HepG2 (cell line): Measurements from ENCODE around the gene SLC15A3. TPM values are rescaled to one million over a fixed set of nuclear protein-coding genes. Genes with fewer than 3 reads are reported as not detected.

ENCODE experiments used
- ATAC-seq: fragments of 200-7000 bp; cut with Tn5 transposase; 3 replicates; pipeline ENCODE4 v1.9.1; 2020; ENCODE audit warnings: mild to moderate bottlenecking, moderate library complexity
- BruUV-seq: library from RNA; stranded (reverse); fragments of 400-500 nt; replicated peaks from 2 replicates; lab custom pipeline; 2021; lab: Mats Ljungman, UMichigan
- CTCF ChIA-PET: fragments of 300-600 bp; formaldehyde crosslinking; extraction: SDS; loops from one replicate; lab custom pipeline; 2021; ENCODE audit warnings: low total read pairs, inconsistent platforms, low intra/inter-chr PET ratio; lab: Yijun Ruan, JAX
- POLR2A ChIA-PET: fragments of 350-600 bp; sonication (Branson Sonifier 250); formaldehyde crosslinking; loops from one replicate; lab custom pipeline; 2020; ENCODE audit warnings: antibody characterized with exemption, inconsistent platforms; lab: Yijun Ruan, JAX
- DNase-seq: peaks from one replicate; pipeline ENCODE4 v3.0.0-alpha.2; 2015; ENCODE audit warnings: low spot score
- FAIRE-seq: peaks from 3 replicates; lab custom pipeline; 2011; peaks lifted over from hg19 to GRCh38; lab: Jason Lieb, UNC
- H2AFZ ChIP-seq: one replicate; pipeline ENCODE4 v1.6.1; 2011; ENCODE audit warnings: low read length, inconsistent platforms
- H3K27ac ChIP-seq: fragments of 300-600 bp; 3 replicates; pipeline ENCODE4 v1.8.0; 2011; ENCODE audit warnings: mixed run types, mild to moderate bottlenecking, mixed read lengths, low read length, inconsistent platforms; ENCODE audit not compliant: insufficient read depth; ENCODE audit errors: extremely low read length
- H3K27me3 ChIP-seq, 2 experiments: fragments of 200-600 bp in 1 of 2; 2 replicates in 1 of 2; 3 replicates in 1 of 2; pipeline versions ENCODE4 v1.6.0 to v1.8.0; 2011; ENCODE audit warnings: low read length in 2 of 2, mild to moderate bottlenecking in 2 of 2, moderate library complexity in 2 of 2, inconsistent platforms in 1 of 2; ENCODE audit not compliant: insufficient read depth in 2 of 2, control insufficient read depth in 1 of 2
- H3K36me3 ChIP-seq, 2 experiments: fragments of 200-600 bp in 1 of 2; replicated peaks in 1 of 2; 2 replicates in 1 of 2; 3 replicates in 1 of 2; pipeline versions ENCODE4 v1.5.1 to v1.8.0; 2011; ENCODE audit warnings: low read length in 2 of 2, inconsistent platforms in 1 of 2; ENCODE audit not compliant: insufficient read depth in 2 of 2, control insufficient read depth in 1 of 2
- H3K4me1 ChIP-seq: 2 replicates; pipeline ENCODE4 v1.5.1; 2012; ENCODE audit warnings: low read length, inconsistent platforms; ENCODE audit not compliant: insufficient read depth
- H3K4me2 ChIP-seq: 2 replicates; pipeline ENCODE4 v1.6.0; 2011; ENCODE audit warnings: low read depth, low read length, inconsistent platforms
- H3K4me3 ChIP-seq, 3 experiments: fragments of 200-600 bp in 1 of 3; sonication (generic), shearing (Covaris generic) in 1 of 3; replicated peaks in 1 of 3; 2 replicates each; pipeline ENCODE4 v1.5.1; 2011 to 2016; ENCODE audit warnings: low read length in 3 of 3, inconsistent platforms in 2 of 3, low read depth in 2 of 3, mild to moderate bottlenecking in 2 of 3, control low read depth in 1 of 3, mixed read lengths in 1 of 3; ENCODE audit not compliant: insufficient read depth in 1 of 3
- H3K79me2 ChIP-seq: one replicate; pipeline ENCODE4 v1.6.1; 2011; ENCODE audit warnings: low read length, inconsistent platforms; ENCODE audit not compliant: insufficient read depth
- H3K9ac ChIP-seq: 2 replicates; pipeline ENCODE4 v1.6.0; 2011; ENCODE audit warnings: mild to moderate bottlenecking, low read depth, low read length, inconsistent platforms; ENCODE audit not compliant: insufficient read depth
- H3K9me3 ChIP-seq: 2 replicates; pipeline ENCODE4 v1.5.1; 2012; ENCODE audit warnings: mild to moderate bottlenecking, low read length
- H4K20me1 ChIP-seq: 2 replicates; pipeline ENCODE4 v1.6.0; 2011; ENCODE audit warnings: inconsistent platforms, mild to moderate bottlenecking, low read length, moderate library complexity; ENCODE audit not compliant: insufficient read depth
- ELK4 ChIP-seq: sonication (generic); formaldehyde crosslinking; IDR thresholded peaks from 2 replicates; pipeline ENCODE4 v1.9.0; 2021; ENCODE audit warnings: missing genetic modification reagents, borderline replicate concordance
- FIP1L1 ChIP-seq: fragments of 200-400 bp; formaldehyde crosslinking; IDR thresholded peaks from 2 replicates; pipeline ENCODE4 v1.6.1; 2018; ENCODE audit warnings: low read depth, mild to moderate bottlenecking, low read length, moderate library complexity, borderline replicate concordance; ENCODE audit not compliant: insufficient read depth
- HNRNPK ChIP-seq: fragments of 200-400 bp; formaldehyde crosslinking; IDR thresholded peaks from 2 replicates; pipeline ENCODE4 v1.6.1; 2018; ENCODE audit warnings: low read length, low read depth, moderate library complexity, mild to moderate bottlenecking; ENCODE audit not compliant: poor library complexity, severe bottlenecking
- PPARG ChIP-seq: conservative IDR thresholded peaks from 2 replicates; pipeline ENCODE4 v1.6.1; 2016; ENCODE audit warnings: missing biosample characterization, missing genetic modification reagents
- PRMT3 ChIP-seq: sonication (generic); formaldehyde crosslinking; IDR thresholded peaks from 2 replicates; pipeline ENCODE4 v1.8.1; 2022; ENCODE audit warnings: low read depth, mild to moderate bottlenecking, moderate library complexity, missing genetic modification reagents, borderline replicate concordance
- TBX2 ChIP-seq: sonication (generic); formaldehyde crosslinking; IDR thresholded peaks from 2 replicates; pipeline ENCODE4 v1.5.0; 2020; ENCODE audit warnings: missing genetic modification reagents, mild to moderate bottlenecking, borderline replicate concordance
- TGIF2 ChIP-seq: IDR thresholded peaks from 2 replicates; pipeline ENCODE4 v1.6.1; 2016; ENCODE audit warnings: control low read depth, missing compliant biosample characterization
- THAP11 ChIP-seq: IDR thresholded peaks from 2 replicates; pipeline ENCODE4 v1.6.1; 2016; ENCODE audit warnings: missing biosample characterization, missing genetic modification reagents
- ZNF232 ChIP-seq: sonication (generic); formaldehyde crosslinking; IDR thresholded peaks from 2 replicates; pipeline ENCODE4 v1.4.0; 2020; ENCODE audit warnings: missing genetic modification reagents, borderline replicate concordance
- ZNF572 ChIP-seq: sonication (generic); formaldehyde crosslinking; IDR thresholded peaks from 2 replicates; pipeline ENCODE4 v1.5.1; 2020; ENCODE audit warnings: mild to moderate bottlenecking, missing genetic modification reagents
- ZNF607 ChIP-seq: sonication (generic); formaldehyde crosslinking; IDR thresholded peaks from 2 replicates; pipeline ENCODE4 v1.5.1; 2020; ENCODE audit warnings: missing genetic modification reagents, mild to moderate bottlenecking, borderline replicate concordance
- ZNF652 ChIP-seq: IDR thresholded peaks from 2 replicates; pipeline ENCODE4 v1.6.1; 2016; ENCODE audit warnings: low read depth, borderline replicate concordance
- WGBS: methylation state at CpG from one replicate; pipeline ENCODE4 v1.1.6; 2017; ENCODE audit warnings: low lambda C conversion rate; 5-methylcytosine and 5-hydroxymethylcytosine counted together
- in situ Hi-C: cut with HindIII; loops from 2 replicates; pipeline ENCODE4 v1.10.0; 2017; ENCODE audit warnings: low pct_unique_long_range_greater_than_20kb; ENCODE audit not compliant: extremely low pct_ligation_motif_present
- intact Hi-C: fragments of 100-400 bp; cut with micrococcal nuclease; formaldehyde crosslinking; loops from one replicate; pipeline ENCODE4 v1.10.0; 2022; ENCODE audit not compliant: unreplicated experiment
- polyA plus RNA-seq, 8 experiments: library from polyadenylated mRNA; depleted of rRNA in 3 of 8; stranded (reverse) in 7 of 8; unstranded in 1 of 8; fragments of >200 nt; fragmentation: Illumina TruSeq in 4 of 8; extraction: Trizol in 4 of 8; gene quantifications; 2 replicates each; pipeline versions ENCODE4 v1.2.1 to v1.2.3, GENCODE V29; 2011 to 2016; ENCODE audit warnings: low read depth in 4 of 8, missing spikeins in 1 of 8, mixed read lengths in 1 of 8; ENCODE audit not compliant: insufficient read depth in 1 of 8
- total RNA-seq, 5 experiments: library from RNA; depleted of rRNA; stranded (reverse); fragments of >200 nt; fragmentation: Illumina TruSeq; extraction: Trizol; gene quantifications; 2 replicates each; pipeline ENCODE4 v1.2.3, GENCODE V29; 2016; ENCODE audit warnings: low read depth in 1 of 5
- TF ChIP-seq, protein P1 (sequence below), 2 experiments: sonication (generic) in 1 of 2; formaldehyde crosslinking in 1 of 2; IDR thresholded peaks; 2 replicates each; pipeline versions ENCODE4 v1.5.1 to v1.6.1; 2011 to 2020; ENCODE audit warnings: borderline replicate concordance in 1 of 2, low read depth in 1 of 2, low read length in 1 of 2, mild to moderate bottlenecking in 1 of 2, missing genetic modification reagents in 1 of 2, moderate library complexity in 1 of 2
- TF ChIP-seq, protein P2 (sequence below): sonication (generic); formaldehyde crosslinking; IDR thresholded peaks from 2 replicates; pipeline ENCODE4 v1.8.1; 2023; ENCODE audit warnings: mild to moderate bottlenecking, inconsistent platforms, moderate library complexity, missing genetic modification reagents, borderline replicate concordance
- TF ChIP-seq, protein P3 (sequence below): sonication (generic); formaldehyde crosslinking; IDR thresholded peaks from 2 replicates; pipeline ENCODE4 v1.4.0; 2020; ENCODE audit warnings: mild to moderate bottlenecking, missing genetic modification reagents
- TF ChIP-seq, protein P4 (sequence below): sonication (generic); formaldehyde crosslinking; IDR thresholded peaks from 2 replicates; pipeline ENCODE4 v1.5.0; 2020; ENCODE audit warnings: missing genetic modification reagents, mild to moderate bottlenecking, borderline replicate concordance

SLC15A3 gene
- total and polyA plus RNA-seq, 2 of the 13 experiments (the other 11 are each of a cell fraction or from before 2014, with no cell fraction given) = 0.45 to 0.77 TPM

DNA sequence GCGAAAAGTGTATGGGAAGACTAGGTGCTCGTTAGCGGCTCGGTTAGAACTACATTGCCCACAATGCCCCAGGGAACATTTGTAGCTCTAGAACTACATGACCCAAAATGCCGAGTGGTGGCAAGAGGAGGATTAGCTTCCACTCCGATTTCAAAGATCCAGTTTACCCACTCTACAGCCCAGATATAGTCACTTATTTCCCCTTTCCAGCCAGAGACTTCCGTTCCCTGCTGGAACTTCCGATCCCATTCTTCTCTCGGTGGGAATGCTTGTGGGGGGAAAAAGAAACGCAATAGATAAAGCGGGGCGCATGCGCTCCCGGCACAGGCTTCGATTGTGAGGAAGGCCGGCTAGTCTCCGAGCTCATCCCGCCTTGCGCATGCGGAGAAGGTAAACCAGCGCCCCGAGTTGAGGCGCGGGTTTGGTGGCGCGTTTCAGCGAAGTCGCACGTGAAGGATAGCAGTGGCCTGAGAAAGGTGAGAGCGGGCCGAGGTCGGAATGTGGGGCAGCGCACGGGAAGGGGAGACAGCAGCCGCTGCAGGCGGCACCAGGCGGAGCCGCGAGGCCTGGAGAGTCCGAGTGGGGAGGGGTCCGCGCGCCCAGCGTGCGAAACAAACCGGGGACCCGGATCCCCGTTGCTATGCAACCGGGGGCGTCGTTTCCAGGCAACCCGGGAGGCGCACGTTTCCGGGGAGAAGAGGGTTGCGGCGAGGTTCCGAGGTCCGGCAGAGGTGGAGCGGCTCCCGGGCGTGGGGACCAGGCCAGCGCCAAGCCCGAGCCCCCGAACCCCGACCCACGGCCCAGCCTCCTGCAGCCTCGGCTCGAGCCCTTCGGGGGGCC, 38.0 kb downstream of the SLC15A3 start, which contains the start of gene TMEM109:
Gene TMEM109, plus strand, starts transcription at position 366 of the 840 bp plus-strand sequence. CDS start 5,536 bp downstream, outside the sequence.
- POLR2A ChIA-PET = interaction anchor here (1.0 to 1.5 kb wide), 4 partner anchors 9 to 63 kb away, joined by 3 to 7 read pairs (median 4); partner anchors contain the start of gene TMEM132A
- no peak for TF ChIP-seq PRMT3 (CRISPR knock-in tag)
- 0 out of 2 replicates have a peak, but pooled peaks have one; percentile 81 for TF ChIP-seq ELK4
- peak; percentile 98 for TF ChIP-seq THAP11 (CRISPR knock-in tag)
- TF ChIP-seq ZNF572 = no peak
- TF ChIP-seq PPARG (CRISPR knock-in tag) = no peak
- no peak for TF ChIP-seq TGIF2 (CRISPR knock-in tag)
- no peak for TF ChIP-seq ZNF652 (CRISPR knock-in tag)
- TF ChIP-seq FIP1L1 = no peak
- TF ChIP-seq, protein P1, sequence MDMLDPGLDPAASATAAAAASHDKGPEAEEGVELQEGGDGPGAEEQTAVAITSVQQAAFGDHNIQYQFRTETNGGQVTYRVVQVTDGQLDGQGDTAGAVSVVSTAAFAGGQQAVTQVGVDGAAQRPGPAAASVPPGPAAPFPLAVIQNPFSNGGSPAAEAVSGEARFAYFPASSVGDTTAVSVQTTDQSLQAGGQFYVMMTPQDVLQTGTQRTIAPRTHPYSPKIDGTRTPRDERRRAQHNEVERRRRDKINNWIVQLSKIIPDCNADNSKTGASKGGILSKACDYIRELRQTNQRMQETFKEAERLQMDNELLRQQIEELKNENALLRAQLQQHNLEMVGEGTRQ (IDR thresholded peaks at IDR 0.05; ENCODE audit: low read depth, low read length) = no peak
- TF ChIP-seq, protein P1 (CRISPR knock-in tag; IDR thresholded peaks at IDR 0.05; ENCODE audit: borderline replicate concordance) = no peak
- peak; percentile 70 for TF ChIP-seq TBX2 (CRISPR knock-in tag)
- TF ChIP-seq, protein P2, sequence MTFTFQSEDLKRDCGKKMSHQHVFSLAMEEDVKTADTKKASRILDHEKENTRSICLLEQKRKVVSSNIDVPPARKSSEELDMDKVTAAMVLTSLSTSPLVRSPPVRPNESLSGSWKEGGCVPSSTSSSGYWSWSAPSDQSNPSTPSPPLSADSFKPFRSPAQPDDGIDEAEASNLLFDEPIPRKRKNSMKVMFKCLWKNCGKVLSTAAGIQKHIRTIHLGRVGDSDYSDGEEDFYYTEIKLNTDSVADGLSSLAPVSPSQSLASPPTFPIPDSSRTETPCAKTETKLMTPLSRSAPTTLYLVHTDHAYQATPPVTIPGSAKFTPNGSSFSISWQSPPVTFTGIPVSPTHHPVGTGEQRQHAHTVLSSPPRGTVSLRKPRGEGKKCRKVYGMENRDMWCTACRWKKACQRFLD (CRISPR knock-in tag) = no peak
- TF ChIP-seq, protein P3, sequence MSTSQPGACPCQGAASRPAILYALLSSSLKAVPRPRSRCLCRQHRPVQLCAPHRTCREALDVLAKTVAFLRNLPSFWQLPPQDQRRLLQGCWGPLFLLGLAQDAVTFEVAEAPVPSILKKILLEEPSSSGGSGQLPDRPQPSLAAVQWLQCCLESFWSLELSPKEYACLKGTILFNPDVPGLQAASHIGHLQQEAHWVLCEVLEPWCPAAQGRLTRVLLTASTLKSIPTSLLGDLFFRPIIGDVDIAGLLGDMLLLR = peak; percentile 84
- no peak for TF ChIP-seq ZNF607
- TF ChIP-seq, protein P4, sequence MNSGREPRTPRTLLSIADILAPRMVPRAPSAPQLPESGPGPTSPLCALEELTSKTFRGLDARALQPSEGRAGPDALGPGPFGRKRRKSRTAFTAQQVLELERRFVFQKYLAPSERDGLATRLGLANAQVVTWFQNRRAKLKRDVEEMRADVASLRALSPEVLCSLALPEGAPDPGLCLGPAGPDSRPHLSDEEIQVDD (CRISPR knock-in tag) = no peak; the same call in 1 of the 2 replicates
- no peak for TF ChIP-seq HNRNPK
- TF ChIP-seq ZNF232 (CRISPR knock-in tag) = no peak; the same call in 1 of the 2 replicates

More for the DNA sequence above, 38.0 kb downstream of the SLC15A3 start, which contains the start of gene TMEM109:
- in situ Hi-C loops = no loop called here
- CTCF ChIA-PET = no interaction called here
- Histone ChIP-seq H3K4me1 (peaks cover 27% of the 10 kb centered on the region), H3K4me3 (peak within 1 kb of the TSS; percentile 24 to 62 (median 53); a peak in 5 of 6 replicates), H3K27me3 (no peaks in the 10 kb centered on the region), H4K20me1 (no peaks in the 10 kb centered on the region), H2AFZ (peak within 1 kb of the TSS; percentile 79), H3K36me3 (no peaks in the 10 kb centered on the region), H3K27ac (peak within 1 kb of the TSS; percentile 64), H3K9ac (peak within 1 kb of the TSS; percentile 62), H3K9me3 (no peaks in the 10 kb centered on the region), H3K4me2 (peak within 1 kb of the TSS; percentile 64), H3K79me2 (no peaks in the 10 kb centered on the region)
- WGBS = 58% methylated on average over 58 of the region's 70 CpGs
- DNase-seq (peak; percentile 68), ATAC-seq (peak; percentile 92), FAIRE-seq (peak; percentile 79)
- BruUV-seq = TSS peak; percentile 63
- intact Hi-C loops = no loop called here
